GM23338 (cell line): ENCODE measurements around the gene CACUL1. TPM values are rescaled to one million over a fixed set of nuclear protein-coding genes. Genes with fewer than 3 reads are reported as not detected.

ENCODE experiments used
- CREB1 ChIP-seq: fragments of 250-450 bp; sonication (Bioruptor Pico); IDR thresholded peaks from 2 replicates; pipeline ENCODE4 v1.5.0; 2020; ENCODE audit warnings: low read depth, mild to moderate bottlenecking, moderate library complexity
- EZH2 ChIP-seq: fragments of 200-600 bp; sonication (generic); IDR thresholded peaks from one replicate; pipeline ENCODE4 v1.8.0; 2017; ENCODE audit warnings: antibody characterized with exemption, mild to moderate bottlenecking, low read depth; ENCODE audit not compliant: unreplicated experiment
- EZH2phosphoT487 ChIP-seq: fragments of 200-600 bp; sonication (generic); IDR thresholded peaks from one replicate; pipeline ENCODE4 v1.8.1; 2018; ENCODE audit warnings: antibody characterized with exemption; ENCODE audit not compliant: unreplicated experiment
- POLR2AphosphoS5 ChIP-seq: IDR thresholded peaks from 2 replicates; pipeline ENCODE4 v1.6.1; 2016; ENCODE audit warnings: antibody characterized with exemption, low read depth
- STAT1 ChIP-seq: IDR thresholded peaks from one replicate; pipeline ENCODE4 v1.6.1; 2016; ENCODE audit warnings: antibody characterized with exemption; ENCODE audit not compliant: unreplicated experiment
- ZNF331 ChIP-seq: fragments of 250-450 bp; sonication (Bioruptor Pico); IDR thresholded peaks from 2 replicates; pipeline ENCODE4 v1.5.0; 2020; ENCODE audit warnings: low read depth, mild to moderate bottlenecking, moderate library complexity
- ZNF462 ChIP-seq: fragments of 250-450 bp; sonication (Bioruptor Pico); IDR thresholded peaks from 2 replicates; pipeline ENCODE4 v1.5.0; 2020; ENCODE audit warnings: mild to moderate bottlenecking, moderate library complexity
- polyA plus RNA-seq: library from polyadenylated mRNA; unstranded; fragments of >200 nt; fragmentation: Nextera tagmentation; extraction: Ambion mirVana; gene quantifications from 2 replicates; pipeline ENCODE4 v1.2.1, GENCODE V29; 2016
- total RNA-seq: library from RNA; depleted of rRNA; stranded (reverse); fragments of >200 nt; shearing (Covaris generic); gene quantifications from 2 replicates; pipeline ENCODE4 v1.2.3, GENCODE V29; 2014
- TF ChIP-seq, protein P1 (sequence below), 2 experiments: fragments of 200-600 bp in 1 of 2; sonication (generic) in 1 of 2; conservative IDR thresholded peaks; 2 replicates each; pipeline versions ENCODE4 v1.5.1 to v1.6.1; 2016 to 2017; ENCODE audit warnings: antibody characterized with exemption in 2 of 2, low read depth in 2 of 2, mild to moderate bottlenecking in 2 of 2, moderate library complexity in 1 of 2
- TF ChIP-seq, protein P2 (sequence below): IDR thresholded peaks from one replicate; pipeline ENCODE4 v1.6.1; 2018; ENCODE audit warnings: antibody characterized with exemption; ENCODE audit not compliant: unreplicated experiment

Gene CACUL1
- total and polyA plus RNA-seq, 2 experiments from 2014 or later, result 46.4 to 59.4 TPM

DNA sequence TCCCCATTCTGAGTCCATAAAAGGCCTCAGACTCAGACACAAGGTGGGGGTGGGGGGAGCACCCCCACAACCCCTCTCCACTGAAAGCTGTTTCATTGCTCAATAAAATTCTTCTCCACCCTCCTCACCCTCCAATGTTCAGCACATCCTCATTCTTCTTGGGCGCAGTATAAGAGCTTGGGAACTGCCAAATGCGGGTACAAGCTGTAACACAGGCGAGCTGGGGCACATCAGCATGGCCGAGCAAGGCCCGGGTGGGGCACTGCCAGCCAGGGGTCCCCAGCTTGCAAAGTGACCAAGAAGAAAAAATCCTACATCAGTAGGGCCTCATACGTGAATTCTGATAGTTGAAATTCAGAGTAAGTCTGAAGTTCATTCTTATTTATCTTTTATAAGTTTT is 50.1 kb downstream of the CACUL1 start (continued):
- TF ChIP-seq ZNF462 (CRISPR knock-in tag) (no peak), ZNF331 (no peak), CREB1 (CRISPR knock-in tag) (no peak), EZH2phosphoT487 (no peak), EZH2 (no peak), POLR2AphosphoS5 (no peak), STAT1 (no peak)
- TF ChIP-seq, protein P1, sequence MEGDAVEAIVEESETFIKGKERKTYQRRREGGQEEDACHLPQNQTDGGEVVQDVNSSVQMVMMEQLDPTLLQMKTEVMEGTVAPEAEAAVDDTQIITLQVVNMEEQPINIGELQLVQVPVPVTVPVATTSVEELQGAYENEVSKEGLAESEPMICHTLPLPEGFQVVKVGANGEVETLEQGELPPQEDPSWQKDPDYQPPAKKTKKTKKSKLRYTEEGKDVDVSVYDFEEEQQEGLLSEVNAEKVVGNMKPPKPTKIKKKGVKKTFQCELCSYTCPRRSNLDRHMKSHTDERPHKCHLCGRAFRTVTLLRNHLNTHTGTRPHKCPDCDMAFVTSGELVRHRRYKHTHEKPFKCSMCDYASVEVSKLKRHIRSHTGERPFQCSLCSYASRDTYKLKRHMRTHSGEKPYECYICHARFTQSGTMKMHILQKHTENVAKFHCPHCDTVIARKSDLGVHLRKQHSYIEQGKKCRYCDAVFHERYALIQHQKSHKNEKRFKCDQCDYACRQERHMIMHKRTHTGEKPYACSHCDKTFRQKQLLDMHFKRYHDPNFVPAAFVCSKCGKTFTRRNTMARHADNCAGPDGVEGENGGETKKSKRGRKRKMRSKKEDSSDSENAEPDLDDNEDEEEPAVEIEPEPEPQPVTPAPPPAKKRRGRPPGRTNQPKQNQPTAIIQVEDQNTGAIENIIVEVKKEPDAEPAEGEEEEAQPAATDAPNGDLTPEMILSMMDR (conservative IDR thresholded peaks at IDR 0.05; ENCODE audit: low read depth in 2 of 2), result no peak
- TF ChIP-seq, protein P2, sequence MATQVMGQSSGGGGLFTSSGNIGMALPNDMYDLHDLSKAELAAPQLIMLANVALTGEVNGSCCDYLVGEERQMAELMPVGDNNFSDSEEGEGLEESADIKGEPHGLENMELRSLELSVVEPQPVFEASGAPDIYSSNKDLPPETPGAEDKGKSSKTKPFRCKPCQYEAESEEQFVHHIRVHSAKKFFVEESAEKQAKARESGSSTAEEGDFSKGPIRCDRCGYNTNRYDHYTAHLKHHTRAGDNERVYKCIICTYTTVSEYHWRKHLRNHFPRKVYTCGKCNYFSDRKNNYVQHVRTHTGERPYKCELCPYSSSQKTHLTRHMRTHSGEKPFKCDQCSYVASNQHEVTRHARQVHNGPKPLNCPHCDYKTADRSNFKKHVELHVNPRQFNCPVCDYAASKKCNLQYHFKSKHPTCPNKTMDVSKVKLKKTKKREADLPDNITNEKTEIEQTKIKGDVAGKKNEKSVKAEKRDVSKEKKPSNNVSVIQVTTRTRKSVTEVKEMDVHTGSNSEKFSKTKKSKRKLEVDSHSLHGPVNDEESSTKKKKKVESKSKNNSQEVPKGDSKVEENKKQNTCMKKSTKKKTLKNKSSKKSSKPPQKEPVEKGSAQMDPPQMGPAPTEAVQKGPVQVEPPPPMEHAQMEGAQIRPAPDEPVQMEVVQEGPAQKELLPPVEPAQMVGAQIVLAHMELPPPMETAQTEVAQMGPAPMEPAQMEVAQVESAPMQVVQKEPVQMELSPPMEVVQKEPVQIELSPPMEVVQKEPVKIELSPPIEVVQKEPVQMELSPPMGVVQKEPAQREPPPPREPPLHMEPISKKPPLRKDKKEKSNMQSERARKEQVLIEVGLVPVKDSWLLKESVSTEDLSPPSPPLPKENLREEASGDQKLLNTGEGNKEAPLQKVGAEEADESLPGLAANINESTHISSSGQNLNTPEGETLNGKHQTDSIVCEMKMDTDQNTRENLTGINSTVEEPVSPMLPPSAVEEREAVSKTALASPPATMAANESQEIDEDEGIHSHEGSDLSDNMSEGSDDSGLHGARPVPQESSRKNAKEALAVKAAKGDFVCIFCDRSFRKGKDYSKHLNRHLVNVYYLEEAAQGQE, result no peak
